Measurements from ENCODE around the gene MRGPRF. TPM values are rescaled to one million over a fixed set of nuclear protein-coding genes. Genes with fewer than 3 reads are reported as not detected.

Gene MRGPRF
- total RNA-seq, 2 donors from 2014 or later = 4.7 to 7.6 TPM

DNA sequence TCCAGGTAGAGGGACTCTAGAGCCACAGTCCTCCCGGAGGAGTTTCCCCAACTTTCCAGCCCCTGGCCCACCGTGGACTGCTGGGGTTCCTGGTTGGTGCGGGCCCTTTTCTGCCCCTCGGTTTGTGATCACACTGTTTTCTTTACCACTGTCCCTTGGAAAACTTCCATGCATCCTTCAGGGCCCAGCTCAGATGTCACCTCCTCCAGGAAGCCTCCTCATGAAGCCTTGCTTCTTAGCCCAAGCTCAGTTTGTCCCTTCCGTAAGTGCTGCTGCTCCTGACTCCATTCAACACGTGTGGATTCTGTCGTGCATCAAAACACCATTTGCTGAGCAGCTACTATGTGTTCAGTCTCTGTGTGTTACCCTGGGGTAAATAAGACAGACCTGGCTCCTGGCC is 19.8 kb upstream of the MRGPRF start:
- Histone ChIP-seq H3K27ac (no peak overlapping the region), H3K4me1 (no peaks in the 10 kb centered on the region), H3K9me3 (no peaks in the 10 kb centered on the region), H3K27me3 (no peaks in the 10 kb centered on the region), H3K4me3 (no peak overlapping the region), H3K36me3 (replicated peaks in 1 of 2; ENCODE audit: insufficient read depth in 1 of 2, low read depth in 2 of 2) (no peaks in the 10 kb centered on the region)
- intact Hi-C loops (cut with DNase I) = no loop called here
- DNase-seq = no peak
- no peak for ATAC-seq
- WGBS, 2 donors = 77 to 83% methylated on average over 7 of the region's 7 CpGs
- no peak for TF ChIP-seq CTCF (IDR thresholded peaks at IDR 0.05)
- no peak for TF ChIP-seq POLR2A (IDR thresholded peaks at IDR 0.05)

GRCh38 chr11:69030301-69030700 is 17.3 kb upstream of the MRGPRF start:
- ATAC-seq (no peak), DNase-seq (no peak)
- no peaks in the 10 kb centered on the region for H3K36me3 ChIP-seq (replicated peaks in 1 of 2; ENCODE audit: insufficient read depth in 1 of 2, low read depth in 2 of 2)
- H3K4me1 ChIP-seq = no peaks in the 10 kb centered on the region
- H3K9me3 ChIP-seq = no peaks in the 10 kb centered on the region
- no peaks in the 10 kb centered on the region for H3K27me3 ChIP-seq
- intact Hi-C loops (cut with DNase I) = no loop called here
- WGBS, 2 donors = 51 to 76% methylated on average over 6 of the region's 6 CpGs
- TF ChIP-seq POLR2A (IDR thresholded peaks at IDR 0.05) (no peak), CTCF (IDR thresholded peaks at IDR 0.05) (no peak)
- no peak overlapping the region for H3K27ac ChIP-seq
- H3K4me3 ChIP-seq = no peak overlapping the region

DNA sequence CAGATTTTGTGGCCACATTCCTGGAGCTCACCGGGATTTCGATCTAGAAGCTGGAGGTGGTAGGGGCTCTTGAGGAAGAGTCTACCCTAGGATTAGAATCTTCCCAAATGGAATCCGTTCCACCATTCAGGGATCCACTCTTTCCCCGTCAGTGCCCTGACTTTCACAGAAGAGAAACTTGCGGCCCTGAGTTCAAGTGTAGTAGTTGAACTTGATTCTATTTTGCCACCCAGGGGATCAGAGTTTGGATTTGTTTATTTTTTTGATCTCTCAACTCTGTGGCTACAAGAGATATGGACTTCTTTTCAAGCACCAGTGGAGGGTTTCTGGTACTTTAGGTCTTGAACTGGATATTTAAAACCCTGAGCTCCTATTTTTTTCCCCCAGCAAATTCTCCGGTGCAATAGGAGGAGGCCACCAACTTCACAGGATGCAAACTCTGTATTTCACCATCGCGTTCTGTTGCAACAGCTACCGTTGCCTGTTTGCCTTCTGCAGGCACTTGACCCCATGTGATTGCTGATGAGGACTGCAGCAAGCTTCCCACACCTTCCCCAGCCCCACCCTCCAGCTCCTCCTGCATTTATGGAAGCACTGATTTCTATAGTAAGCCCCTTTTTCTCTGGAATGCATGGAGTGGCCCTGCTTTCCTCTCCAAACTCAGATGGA is 14.8 kb upstream of the MRGPRF start:
- no peak overlapping the region for H3K27ac ChIP-seq
- DNase-seq (peak in 1 of 4 donors; percentile 34), ATAC-seq (no peak)
- H3K9me3 ChIP-seq = no peaks in the 10 kb centered on the region
- WGBS, 2 donors = 63 to 71% methylated on average over 9 of the region's 9 CpGs
- H3K4me1 ChIP-seq = no peaks in the 10 kb centered on the region
- TF ChIP-seq CTCF (IDR thresholded peaks at IDR 0.05) (no peak), POLR2A (IDR thresholded peaks at IDR 0.05) (no peak)
- no peaks in the 10 kb centered on the region for H3K36me3 ChIP-seq (replicated peaks in 1 of 2; ENCODE audit: insufficient read depth in 1 of 2, low read depth in 2 of 2)
- H3K27me3 ChIP-seq = no peaks in the 10 kb centered on the region
- intact Hi-C loops (cut with DNase I) = no loop called here
- H3K4me3 ChIP-seq = no peak overlapping the region

GRCh38 chr11:69024509-69024908 is 11.5 kb upstream of the MRGPRF start:
- Histone ChIP-seq H3K4me1 (no peaks in the 10 kb centered on the region), H3K9me3 (no peaks in the 10 kb centered on the region), H3K36me3 (replicated peaks in 1 of 2; ENCODE audit: insufficient read depth in 1 of 2, low read depth in 2 of 2) (no peaks in the 10 kb centered on the region), H3K4me3 (no peak overlapping the region), H3K27me3 (no peaks in the 10 kb centered on the region), H3K27ac (no peak overlapping the region)
- TF ChIP-seq POLR2A (IDR thresholded peaks at IDR 0.05) (no peak), CTCF (IDR thresholded peaks at IDR 0.05) (no peak)
- ATAC-seq (no peak), DNase-seq (no peak)
- 85 to 89% methylated on average over 6 of the region's 6 CpGs for WGBS, 2 donors
- intact Hi-C loops (cut with DNase I) = no loop called here

- ATAC-seq (no peak), DNase-seq (no peak)
- Histone ChIP-seq H3K4me3 (no peak overlapping the region), H3K27ac (no peak overlapping the region), H3K4me1 (no peaks in the 10 kb centered on the region), H3K36me3 (replicated peaks in 1 of 2; ENCODE audit: insufficient read depth in 1 of 2, low read depth in 2 of 2) (no peaks in the 10 kb centered on the region), H3K27me3 (no peaks in the 10 kb centered on the region), H3K9me3 (no peaks in the 10 kb centered on the region)
- TF ChIP-seq POLR2A (IDR thresholded peaks at IDR 0.05) (no peak), CTCF (IDR thresholded peaks at IDR 0.05) (no peak)
- WGBS, 2 donors = 59 to 69% methylated on average over 10 of the region's 10 CpGs
- intact Hi-C loops (cut with DNase I) = no loop called here
Measured at GRCh38 chr11:69022260-69022659, 9.2 kb upstream of the MRGPRF start.

Data from body of pancreas (tissue), 4 donors.